Measurements from ENCODE around the gene PPP1R27. TPM values are rescaled to one million over a fixed set of nuclear protein-coding genes. Genes with fewer than 3 reads are reported as not detected.

Gene PPP1R27
- total RNA-seq, 3 donors from 2014 or later: not detected

DNA sequence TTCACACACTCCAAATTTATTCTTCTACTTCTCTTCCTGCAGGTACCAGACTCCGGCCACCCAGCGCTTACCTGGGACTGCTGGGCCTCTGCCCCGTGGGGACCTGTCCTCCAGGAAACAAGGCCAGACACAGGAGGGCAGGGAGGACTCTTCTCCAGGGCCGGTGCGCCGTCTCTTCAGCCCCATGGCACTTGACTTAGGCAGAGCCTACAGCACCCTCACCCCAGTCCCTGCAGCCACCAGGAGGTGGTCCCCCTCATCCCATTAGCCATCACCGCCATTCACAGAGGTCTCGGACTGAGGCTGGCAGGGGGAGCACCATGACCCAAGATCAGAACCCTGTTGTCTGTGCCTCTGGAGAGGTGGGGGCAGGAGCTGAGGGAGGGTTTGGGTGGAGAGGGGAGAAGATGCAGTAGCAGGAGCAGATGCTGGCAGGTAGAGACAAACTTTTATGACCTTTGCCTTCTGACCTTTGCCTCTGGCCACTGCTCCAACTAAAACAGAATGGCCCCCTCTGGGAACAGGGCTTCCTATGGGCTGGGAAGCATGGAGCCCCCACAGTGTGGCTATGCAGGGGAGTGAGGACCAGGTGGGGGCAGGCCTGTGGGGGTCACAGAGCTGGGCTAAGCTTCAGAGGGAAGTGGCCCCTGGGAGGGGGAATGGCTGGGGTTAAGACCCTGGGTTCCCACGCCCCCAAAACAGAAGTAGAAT, 32.6 kb downstream of the PPP1R27 start:
- Mint-ChIP-seq H3K27me3 (ENCODE audit: low read depth) (peaks cover 41% of the 10 kb centered on the region), H3K9me3 (no peaks in the 10 kb centered on the region), H3K4me3 (no peak overlapping the region), H3K36me3 (ENCODE audit: insufficient read depth) (no peaks in the 10 kb centered on the region), H3K4me1 (ENCODE audit: low read depth) (peaks cover 1% of the 10 kb centered on the region)
- ATAC-seq: no peak
- DNase-seq: no peak

DNA sequence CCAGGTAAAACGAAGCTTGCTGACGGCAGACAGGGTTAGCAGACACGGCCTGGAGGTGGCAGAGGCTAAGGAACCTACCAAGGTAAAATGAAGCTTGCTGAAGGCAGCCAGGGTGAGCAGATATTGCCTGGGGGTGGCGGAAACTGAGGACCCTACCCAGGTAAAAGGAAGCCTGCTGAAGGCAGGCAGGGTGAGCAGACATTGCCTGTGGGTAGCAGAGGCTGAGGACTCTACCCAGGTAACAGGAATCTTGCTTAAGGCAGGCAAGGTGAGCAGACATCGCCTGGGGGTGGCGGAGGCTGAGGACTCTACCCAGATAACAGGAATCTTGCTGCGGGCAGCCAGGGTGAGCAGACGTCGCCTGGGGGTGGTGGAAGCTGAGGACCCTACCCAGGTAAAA, 33.5 kb downstream of the PPP1R27 start:
- Mint-ChIP-seq H3K9me3 (no peaks in the 10 kb centered on the region), H3K4me3 (no peak overlapping the region), H3K36me3 (ENCODE audit: insufficient read depth) (no peaks in the 10 kb centered on the region), H3K4me1 (ENCODE audit: low read depth) (peaks cover 1% of the 10 kb centered on the region), H3K27me3 (ENCODE audit: low read depth) (peaks cover 41% of the 10 kb centered on the region)
- ATAC-seq (no peak), DNase-seq (no peak)

DNA sequence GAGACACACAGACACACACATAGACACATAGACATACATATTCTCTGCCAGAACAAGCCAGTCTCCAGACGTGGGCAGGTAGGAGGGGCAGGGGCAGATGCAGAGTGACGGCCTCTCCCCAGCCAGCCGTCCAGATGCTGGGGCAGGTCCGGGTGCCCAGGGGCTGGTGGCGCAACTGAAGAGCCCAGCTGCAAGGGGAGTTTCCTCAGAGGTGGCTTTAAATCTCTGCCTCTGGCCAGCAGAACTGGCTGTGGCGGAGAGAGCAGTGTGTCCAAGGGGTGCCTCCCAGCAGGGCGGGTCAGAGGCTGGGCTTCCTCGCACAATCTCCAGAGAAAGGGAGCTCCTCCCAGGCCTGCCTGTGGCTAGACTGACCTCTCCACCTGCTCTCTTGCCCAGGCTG, 40.3 kb downstream of the PPP1R27 start:
- peaks cover 6% of the 10 kb centered on the region for H3K27me3 Mint-ChIP-seq (ENCODE audit: low read depth)

DNA sequence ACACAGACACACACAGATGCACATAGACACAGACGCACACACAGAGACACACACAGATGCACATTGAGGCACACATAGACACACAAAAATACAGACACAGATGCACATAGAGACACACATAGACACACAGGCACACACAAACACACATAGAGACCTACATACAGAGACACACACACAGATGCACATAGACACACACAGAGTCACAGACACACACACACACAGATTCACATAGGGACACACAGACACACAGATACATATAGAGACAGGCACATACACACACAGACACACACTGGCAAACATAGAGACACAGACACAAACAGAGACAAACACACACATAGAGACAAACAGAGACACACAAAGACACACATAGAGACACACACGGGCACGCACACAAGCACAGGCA, 40.8 kb downstream of the PPP1R27 start:
- peaks cover 3% of the 10 kb centered on the region for H3K27me3 Mint-ChIP-seq (ENCODE audit: low read depth)
- DNase-seq (no peak), ATAC-seq (no peak)
- H3K9me3 Mint-ChIP-seq: no peaks in the 10 kb centered on the region
- H3K4me1 Mint-ChIP-seq (ENCODE audit: low read depth): no peaks in the 10 kb centered on the region
- H3K4me3 Mint-ChIP-seq: no peak overlapping the region
- no peaks in the 10 kb centered on the region for H3K36me3 Mint-ChIP-seq (ENCODE audit: insufficient read depth)

More for the DNA sequence above, 40.3 kb downstream of the PPP1R27 start:
- H3K36me3 Mint-ChIP-seq (ENCODE audit: insufficient read depth): no peaks in the 10 kb centered on the region
- DNase-seq (no peak), ATAC-seq (no peak)
- H3K4me1 Mint-ChIP-seq (ENCODE audit: low read depth): no peaks in the 10 kb centered on the region
- H3K9me3 Mint-ChIP-seq: no peaks in the 10 kb centered on the region
- no peak overlapping the region for H3K4me3 Mint-ChIP-seq

DNA sequence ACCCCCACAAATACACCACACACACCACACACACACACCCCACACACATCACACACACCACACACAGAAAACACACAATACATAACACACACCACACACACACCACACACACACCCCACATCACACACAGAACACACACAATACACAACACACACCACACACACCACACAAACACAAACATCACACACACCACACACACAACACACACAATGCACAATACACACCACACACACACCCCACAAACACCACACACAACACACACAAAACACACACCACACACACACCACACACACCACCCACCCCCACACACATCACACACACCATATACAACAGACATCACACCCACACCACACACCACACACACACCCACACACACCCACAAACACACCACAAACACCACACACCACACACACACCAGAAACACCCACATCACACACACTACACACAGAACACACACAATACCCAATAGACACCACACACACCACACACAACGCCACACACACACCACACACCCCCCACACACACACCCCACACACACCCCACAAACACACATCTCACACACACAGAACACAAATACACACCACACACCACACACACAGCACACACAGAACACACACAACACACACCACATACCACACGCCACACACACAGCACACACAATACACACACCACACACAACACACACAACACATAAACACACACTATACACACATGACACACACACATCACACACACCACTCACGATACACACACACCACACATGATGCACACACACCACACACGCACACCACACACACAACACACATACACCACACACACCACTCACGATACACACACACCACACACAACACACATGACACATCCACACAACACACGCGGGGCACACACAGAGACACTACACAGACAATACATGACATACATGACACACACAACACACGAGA, 41.9 kb downstream of the PPP1R27 start:
- peaks cover 2% of the 10 kb centered on the region for H3K27me3 Mint-ChIP-seq (ENCODE audit: low read depth)
- ATAC-seq: no peak
- no peak for DNase-seq
- no peak overlapping the region for H3K4me3 Mint-ChIP-seq
- H3K9me3 Mint-ChIP-seq: no peaks in the 10 kb centered on the region
- no peaks in the 10 kb centered on the region for H3K4me1 Mint-ChIP-seq (ENCODE audit: low read depth)
- no peaks in the 10 kb centered on the region for H3K36me3 Mint-ChIP-seq (ENCODE audit: insufficient read depth)

Other genes starting within 250 kb of the PPP1R27 start
- 100 to 1,000 TPM; 153 to 201 (median 167) TPM for gene NPLOC4, start 197.9 kb downstream of the PPP1R27 start, total RNA-seq
- under 1 TPM in 2 of 3 donors, not detected in 1; 0.11 to 0.18 TPM for gene TSPAN10, start 197.9 kb downstream of the PPP1R27 start, total RNA-seq
- under 1 TPM in 1 of 3 donors, not detected in 2; 0.35 TPM for gene PDE6G, start 178.5 kb downstream of the PPP1R27 start, total RNA-seq
- 10 to 100 TPM; 35.0 to 41.1 (median 35.3) TPM for gene OXLD1, start 168.4 kb downstream of the PPP1R27 start, total RNA-seq
- 10 to 100 TPM; 82.9 to 91.9 (median 84.9) TPM for gene CCDC137, start 168.3 kb downstream of the PPP1R27 start, total RNA-seq
- 10 to 100 TPM; 27.3 to 38.6 (median 27.9) TPM for gene ARL16, start 151.3 kb downstream of the PPP1R27 start, total RNA-seq
- 100 to 1,000 TPM; 146 to 162 (median 147) TPM for gene HGS, start 151.0 kb downstream of the PPP1R27 start, total RNA-seq
- 100 to 1,000 TPM; 294 to 372 (median 359) TPM for gene MRPL12, start 131.7 kb downstream of the PPP1R27 start, total RNA-seq
- gene SLC25A10, start 122.8 kb downstream of the PPP1R27 start, total RNA-seq: 10 to 100 TPM; 29.9 to 47.8 (median 38.8) TPM
- not detected for gene GCGR, start 30.9 kb downstream of the PPP1R27 start, total RNA-seq
- gene MCRIP1, start 1.8 kb downstream of the PPP1R27 start, total RNA-seq: 100 to 1,000 TPM; 100 to 112 (median 110) TPM
- 100 to 1,000 TPM; 442 to 487 (median 478) TPM for gene P4HB, start 25.5 kb upstream of the PPP1R27 start, total RNA-seq
- 100 to 1,000 TPM; 789 to 858 (median 821) TPM for gene ARHGDIA, start 36.3 kb upstream of the PPP1R27 start, total RNA-seq
- 100 to 1,000 TPM; 321 to 369 (median 324) TPM for gene ALYREF, start 56.5 kb upstream of the PPP1R27 start, total RNA-seq
- gene ANAPC11, start 56.7 kb upstream of the PPP1R27 start, total RNA-seq: 100 to 1,000 TPM; 128 to 157 (median 153) TPM
- under 1 TPM in 2 of 3 donors, not detected in 1; 0.14 to 0.24 TPM for gene NPB, start 67.2 kb upstream of the PPP1R27 start, total RNA-seq
- 10 to 100 TPM; 23.5 to 25.8 (median 25.7) TPM for gene PCYT2, start 76.3 kb upstream of the PPP1R27 start, total RNA-seq
- gene SIRT7, start 83.1 kb upstream of the PPP1R27 start, total RNA-seq: 10 to 100 TPM; 41.1 to 47.2 (median 46.3) TPM
- 10 to 100 TPM; 42.9 to 50.9 (median 43.4) TPM for gene MAFG, start 92.7 kb upstream of the PPP1R27 start, total RNA-seq
- gene PYCR1, start 102.2 kb upstream of the PPP1R27 start, total RNA-seq: 100 to 1,000 TPM; 192 to 199 (median 194) TPM
- not detected for gene MYADML2, start 112.2 kb upstream of the PPP1R27 start, total RNA-seq
- under 1 TPM; 0.40 to 0.56 (median 0.41) TPM for gene NOTUM, start 126.1 kb upstream of the PPP1R27 start, total RNA-seq
- 10 to 100 TPM; 41.4 to 41.9 (median 41.6) TPM for gene ASPSCR1, start 142.6 kb upstream of the PPP1R27 start, total RNA-seq
- 100 to 1,000 TPM; 145 to 189 (median 183) TPM for gene CENPX, start 187.8 kb upstream of the PPP1R27 start, total RNA-seq
- 10 to 100 TPM; 19.5 to 31.4 (median 30.8) TPM for gene LRRC45, start 188.3 kb upstream of the PPP1R27 start, total RNA-seq
- 1 to 10 TPM; 4.1 to 7.7 (median 4.8) TPM for gene RAC3, start 196.6 kb upstream of the PPP1R27 start, total RNA-seq
- 10 to 100 TPM; 74.2 to 88.6 (median 76.9) TPM for gene DCXR, start 202.6 kb upstream of the PPP1R27 start, total RNA-seq
- 10 to 100 TPM; 20.3 to 21.5 (median 20.4) TPM for gene RFNG, start 216.8 kb upstream of the PPP1R27 start, total RNA-seq
- 100 to 1,000 TPM; 172 to 183 (median 177) TPM for gene GPS1, start 216.8 kb upstream of the PPP1R27 start, total RNA-seq
- gene DUS1L, start 230.8 kb upstream of the PPP1R27 start, total RNA-seq: 100 to 1,000 TPM; 323 to 369 (median 326) TPM

Measured in activated T-cell treated with anti-CD3 and anti-CD28 coated beads, Interleukin-2, amount 50 U/mL, for 4 hours (primary cell).